Activated effector memory CD4-positive, alpha-beta T cell treated with anti-CD3 and anti-CD28 coated beads, Interleukin-2, amount 50 U/mL, for 16 hours (primary cell): Measurements from ENCODE around the gene PDPK1.
"Not testable (repeated sequence)": the region's sequence is repeated elsewhere in the genome, so short reads cannot be mapped to it uniquely, and the experiment has no call there.

Experiments
- DNase-seq: peaks from one replicate; pipeline ENCODE4 v3.0.0-alpha.2; 2020

The PDPK1 gene

DNA sequence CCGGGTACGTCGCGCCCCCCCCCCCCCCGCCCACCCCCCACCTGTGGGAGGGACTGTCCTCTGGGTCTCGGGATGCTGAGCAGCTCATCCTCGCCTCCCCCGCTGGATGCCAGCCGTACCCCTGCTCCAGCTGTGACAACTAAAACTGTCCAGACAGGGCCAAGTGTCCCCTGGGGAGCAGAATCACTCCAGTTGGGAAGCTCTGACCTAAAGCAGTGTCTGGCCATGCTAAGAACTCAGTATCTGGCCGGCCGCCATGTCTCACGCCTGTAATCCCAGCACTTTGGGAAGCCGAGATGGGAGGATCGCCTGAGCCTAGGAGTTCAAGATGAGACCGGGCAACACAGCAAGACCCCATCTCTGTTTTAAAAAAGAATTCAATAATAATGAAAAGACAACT lies 83.0 kb downstream of the PDPK1 start:
- not testable (repeated sequence) for DNase-seq

DNA sequence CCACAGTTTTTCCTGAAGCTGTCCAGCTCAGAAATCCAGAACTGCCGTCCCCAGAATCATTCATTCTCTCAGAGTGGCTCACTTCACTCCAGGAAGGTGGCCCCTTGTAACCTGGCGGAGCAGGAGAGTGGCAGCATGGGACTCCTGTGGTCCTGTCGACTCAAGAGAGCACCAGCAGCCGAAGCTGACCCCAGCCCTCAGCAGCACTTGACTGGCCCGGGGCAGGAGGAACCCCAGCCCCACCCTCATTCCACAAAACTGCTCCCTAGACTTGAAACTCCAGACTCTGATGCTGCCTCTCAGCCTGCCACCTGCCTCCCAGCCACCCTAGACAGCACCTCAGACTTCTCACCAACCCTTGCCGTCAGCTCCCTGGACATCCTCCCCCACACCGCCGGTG lies 83.6 kb downstream of the PDPK1 start:
- DNase-seq = not testable (repeated sequence)

DNA sequence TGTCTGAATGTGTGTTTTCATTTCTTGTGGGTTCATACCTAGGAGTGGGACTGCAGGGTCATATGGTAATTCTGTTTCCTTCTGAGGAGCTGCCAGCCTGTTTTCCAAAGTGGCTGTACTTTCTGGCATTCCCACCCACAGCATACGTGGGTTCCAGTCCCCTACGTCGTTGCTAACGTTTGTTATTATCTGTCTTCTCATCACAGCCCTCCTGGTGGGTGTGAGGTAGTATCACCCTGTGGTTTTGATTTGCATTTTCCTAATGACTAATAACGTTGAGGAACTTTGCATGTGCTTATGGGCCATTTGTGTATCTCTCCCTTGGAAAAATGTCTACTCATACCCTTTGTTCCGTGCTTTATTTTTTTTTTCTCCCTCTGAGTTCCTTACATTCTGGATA lies 89.3 kb downstream of the PDPK1 start:
- DNase-seq = not testable (repeated sequence)

DNA sequence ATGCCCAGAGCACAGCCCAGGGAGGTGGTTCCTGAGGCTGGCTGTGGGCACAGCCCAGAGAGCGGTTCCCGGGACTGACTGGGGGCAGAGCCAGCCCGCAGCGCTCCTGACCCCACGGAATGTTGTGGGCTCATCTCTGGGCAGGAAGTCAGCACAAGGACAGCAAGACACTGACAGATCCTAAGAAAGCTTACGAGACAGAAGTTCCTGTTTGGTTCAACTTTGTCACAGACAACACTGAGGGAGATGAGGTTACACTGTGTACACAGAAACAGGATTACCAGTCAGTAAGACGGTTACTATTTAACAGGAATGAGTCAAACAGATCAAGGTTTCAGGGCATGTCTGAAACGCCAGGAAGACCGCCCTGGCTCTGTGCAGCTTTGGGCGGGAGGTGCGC lies 93.4 kb downstream of the PDPK1 start:
- DNase-seq = not testable (repeated sequence)

DNA sequence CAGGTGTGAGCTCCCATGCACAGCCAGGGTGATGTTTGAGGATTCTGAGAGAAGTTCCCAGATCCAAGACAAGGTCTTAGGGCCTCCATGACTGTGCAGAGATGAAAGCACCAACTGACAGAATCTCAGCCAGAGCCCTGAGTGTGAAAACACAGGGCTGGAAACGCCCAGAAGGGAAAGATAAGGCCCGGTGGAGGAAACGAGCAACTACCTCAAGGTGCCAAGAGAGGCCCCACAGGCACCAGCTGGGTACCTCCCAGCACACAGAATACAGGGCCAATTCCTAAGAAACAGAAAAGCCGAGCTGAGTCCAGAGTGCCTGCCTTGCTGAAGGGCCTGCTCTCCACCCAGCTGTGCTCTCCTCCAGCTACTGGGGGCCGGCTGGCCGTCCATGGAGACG lies 94.5 kb downstream of the PDPK1 start:
- not testable (repeated sequence) for DNase-seq

DNA sequence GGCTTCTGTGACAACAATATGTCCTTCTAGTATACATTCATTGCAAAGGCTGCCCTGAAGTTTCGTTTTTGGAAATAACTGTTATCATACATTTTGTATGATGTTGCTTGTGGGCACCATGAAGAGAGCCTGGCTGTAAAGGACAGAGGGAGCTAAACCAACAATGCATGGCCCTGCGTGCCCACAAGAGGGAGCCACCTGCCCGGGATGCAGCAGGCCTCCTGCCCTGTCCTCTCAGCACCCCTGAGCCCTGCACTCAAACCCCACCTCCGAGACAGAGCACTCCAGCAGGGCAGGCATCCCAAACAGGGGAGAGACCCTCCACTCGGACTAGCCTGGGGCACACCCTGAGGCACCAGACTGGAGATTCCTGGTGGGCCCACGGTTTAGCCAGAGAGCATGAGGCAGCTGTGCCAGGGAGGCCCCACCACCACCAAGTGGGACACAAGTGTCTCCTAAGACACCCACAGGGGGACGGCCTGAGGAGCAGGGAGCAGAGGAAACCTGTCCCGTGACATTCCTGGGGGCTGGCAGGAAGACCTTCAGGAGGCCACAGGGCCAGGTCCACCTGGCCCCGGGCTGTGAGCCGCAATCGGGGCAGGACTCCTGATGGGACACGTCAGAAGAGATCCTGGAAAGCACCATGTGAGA lies 101.4 kb downstream of the PDPK1 start:
- peak; percentile 80 for DNase-seq

DNA sequence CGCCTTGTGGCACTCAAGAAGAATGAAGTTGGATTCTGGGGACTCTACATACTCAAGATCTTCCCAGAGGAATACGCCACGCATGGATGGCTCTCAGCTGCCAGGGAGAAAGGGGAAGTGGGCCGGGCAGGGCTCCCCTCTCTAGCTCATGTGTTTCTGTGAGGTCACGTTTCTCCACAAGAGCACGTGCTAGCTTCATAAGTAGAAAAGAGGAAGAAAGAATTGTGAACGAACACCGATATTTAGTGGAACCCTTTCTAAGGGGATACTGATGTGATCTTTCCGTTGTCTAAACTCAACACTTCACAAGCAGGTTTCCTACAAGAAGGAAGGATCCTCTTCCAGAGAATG lies 101.9 kb downstream of the PDPK1 start:
- DNase-seq = not testable (repeated sequence)

DNA sequence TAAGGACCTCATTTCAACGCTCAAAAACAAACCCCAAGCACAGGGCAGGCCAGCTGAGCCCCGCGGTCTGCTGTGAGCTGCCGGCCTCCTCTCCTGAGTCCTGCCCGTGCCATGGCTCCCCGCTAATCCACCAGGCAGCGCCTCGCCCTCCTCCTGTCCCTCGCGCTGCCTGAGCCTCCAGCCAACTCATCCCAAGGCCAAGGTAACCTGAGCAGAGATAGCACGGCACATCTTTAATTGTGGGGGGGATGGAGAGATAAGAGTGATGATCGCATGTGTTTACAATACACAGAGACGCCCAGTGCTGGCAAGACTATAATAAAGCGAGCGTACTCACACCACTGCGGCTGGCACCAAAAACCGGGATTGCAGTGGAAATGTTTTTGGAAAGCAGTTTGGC lies 104.7 kb downstream of the PDPK1 start:
- DNase-seq = not testable (repeated sequence)

DNA sequence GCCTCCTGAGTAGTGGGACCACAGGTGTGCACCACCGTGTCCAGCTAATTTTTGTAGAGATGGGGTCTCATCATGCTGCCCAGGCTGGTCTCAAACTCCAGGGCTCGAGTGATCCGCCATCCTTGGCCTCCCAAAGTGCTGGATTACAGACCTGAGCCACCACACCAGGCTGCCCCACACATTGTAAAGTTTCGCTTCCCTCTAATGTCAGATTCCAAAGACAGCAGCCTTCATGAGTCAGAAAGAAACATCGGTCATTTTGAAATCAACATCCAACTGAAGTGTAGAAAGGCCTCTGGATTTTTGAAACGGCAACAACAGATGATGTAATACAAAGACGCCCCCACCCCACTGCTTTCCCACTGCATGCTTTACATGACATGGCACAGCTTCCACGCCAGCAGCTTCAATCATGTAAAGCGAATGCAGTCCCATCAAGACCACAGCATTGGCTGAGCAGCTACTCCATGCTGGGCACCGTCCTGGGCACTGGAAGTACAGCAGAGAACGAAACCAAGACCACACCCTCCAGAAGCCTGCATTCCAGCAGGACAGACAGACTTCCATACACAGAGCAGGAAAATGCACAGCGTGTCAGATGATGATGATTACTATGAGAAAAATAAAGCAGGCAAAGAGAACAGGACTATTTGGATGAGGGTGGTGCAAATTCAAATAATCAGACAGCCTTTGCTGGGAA lies 107.1 kb downstream of the PDPK1 start:
- DNase-seq = not testable (repeated sequence)

DNA sequence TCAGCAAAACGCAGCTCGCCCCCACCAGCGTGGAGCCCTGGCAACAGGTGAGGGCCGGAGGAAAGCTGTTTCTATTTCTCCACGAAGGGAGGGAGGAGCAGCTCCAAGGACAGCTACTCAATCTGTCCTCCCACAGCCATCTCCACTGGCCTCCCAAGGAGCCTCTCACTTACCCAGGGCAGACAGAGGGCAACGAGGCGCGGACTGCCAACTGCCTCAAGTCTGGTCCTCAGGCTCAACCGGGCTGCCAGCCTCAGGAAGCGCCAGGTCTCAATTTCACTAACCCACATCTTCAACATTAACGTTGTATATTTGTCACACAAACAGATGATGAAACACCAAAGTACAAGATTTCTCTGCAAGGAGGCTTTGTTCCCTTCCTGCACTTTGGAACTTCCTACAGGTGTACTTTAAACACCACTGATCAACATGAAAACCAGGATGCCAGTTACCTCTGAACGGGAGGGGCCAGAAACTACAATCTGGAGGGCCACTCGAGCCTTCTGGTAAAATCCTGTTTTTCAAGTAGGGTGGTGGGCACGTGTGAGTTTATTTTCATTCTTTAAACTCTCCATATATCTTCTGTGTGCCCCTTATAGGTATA lies 113.5 kb downstream of the PDPK1 start:
- DNase-seq = not testable (repeated sequence)
